Adrenal gland (tissue), 12 donors: Measurements from ENCODE around the gene NOL9. TPM values are rescaled to one million over a fixed set of nuclear protein-coding genes. Genes with fewer than 3 reads are reported as not detected.

Source experiments
- DNase-seq, 7 donors: peaks; one replicate each; pipeline ENCODE4 v3.0.0-alpha.2; 2019 to 2020
- H3K27ac ChIP-seq, 5 donors: fragments of 200-600 bp; sonication (generic) in 4 of 5; 1 replicate in 3 of 5; 2 replicates in 2 of 5; pipeline versions ENCODE4 v1.5.1 to v1.8.0; 2016 to 2020; ENCODE audit warnings: mild to moderate bottlenecking in 1 of 5
- H3K27me3 ChIP-seq: fragments of 200-600 bp; 2 replicates; pipeline ENCODE4 v1.8.0; 2021
- H3K36me3 ChIP-seq, 2 donors: fragments of 200-600 bp; replicated peaks in 1 of 2; 1 replicate in 1 of 2; 2 replicates in 1 of 2; pipeline versions ENCODE4 v1.5.1 to v1.8.0; 2018 to 2022
- H3K4me1 ChIP-seq, 2 donors: fragments of 200-600 bp; replicated peaks in 1 of 2; 1 replicate in 1 of 2; 2 replicates in 1 of 2; pipeline versions ENCODE4 v1.5.1 to v1.8.0; 2018 to 2021
- H3K4me3 ChIP-seq, 4 donors: fragments of 200-600 bp; sonication (generic) in 3 of 4; one replicate each; pipeline ENCODE4 v1.5.1; 2016 to 2018
- H3K9me3 ChIP-seq, 3 donors: fragments of 200-600 bp; sonication (generic) in 1 of 3; replicated peaks in 1 of 3; 1 replicate in 2 of 3; 2 replicates in 1 of 3; pipeline versions ENCODE4 v1.5.1 to v1.8.0; 2016 to 2021
- POLR2A ChIP-seq, 2 donors: fragments of 450-650 bp; IDR thresholded peaks; one replicate each; pipeline ENCODE4 v1.6.1; 2017; ENCODE audit warnings: antibody characterized with exemption in 2 of 2, mild to moderate bottlenecking in 2 of 2, moderate library complexity in 1 of 2
- WGBS, 4 donors: extraction: QIAGEN DNeasy Blood & Tissue Kit in 2 of 4; methylation state at CpG; one replicate each; pipeline versions ENCODE4 v1.1.5 to v1.1.7; 2013 to 2017; 5-methylcytosine and 5-hydroxymethylcytosine counted together
- intact Hi-C, 2 donors: fragments of 100-400 bp; cut with DNase I; formaldehyde crosslinking; loops; one replicate each; pipeline versions ENCODE4 v1.14.1 to v1.15.0; 2022 to 2023
- polyA plus RNA-seq, 3 donors: library from polyadenylated mRNA; stranded (reverse); fragments of 200-250 nt in 2 of 3; fragments of 350-450 nt in 1 of 3; fragmentation: Illumina TruSeq in 1 of 3; extraction: RNeasy Lipid Tissue Mini Kit (QIAGEN cat#74804) in 1 of 3; gene quantifications; one replicate each; pipeline ENCODE4 v1.2.3, GENCODE V29; 2013 to 2014
- total RNA-seq, 9 donors: library from RNA; depleted of rRNA in 4 of 9; stranded (reverse); fragments of >200 nt in 4 of 9; fragments of 120-200 nt in 1 of 9; fragmentation: NEBNext Ultra II Directional in 1 of 9; extraction: Animal tissue kit (Norgen Biotek cat#: 25700) in 1 of 9; gene quantifications; one replicate each; pipeline versions ENCODE4 v1.1.0 to v1.2.4, GENCODE V29; 2013 to 2023
- TF ChIP-seq, protein P1 (sequence below), 6 experiments: fragments of 450-650 bp in 4 of 6; fragments of 200-600 bp in 2 of 6; sonication (generic) in 1 of 6; IDR thresholded peaks; 1 replicate in 5 of 6; 2 replicates in 1 of 6; pipeline versions ENCODE4 v1.5.1 to v1.8.0; 2016 to 2021; ENCODE audit warnings: antibody characterized with exemption in 6 of 6, mild to moderate bottlenecking in 2 of 6, moderate library complexity in 1 of 6
- donor health status: healthy with polysubstance abuse.
- donor health status: Bipolar disorder and iron deficiency.
- donor health status: DM: yes; HTN: yes; CAD: no.
- donor health status: DM: no; HTN: no; CAD: no.
- donor health status: DM: no; HTN: no; CAD: no.
- donor health status: DM: yes; HTN: yes; CAD: no.

The NOL9 gene
- total and polyA plus RNA-seq, 12 donors: 5.9 to 39.7 (median 19.7) TPM

DNA sequence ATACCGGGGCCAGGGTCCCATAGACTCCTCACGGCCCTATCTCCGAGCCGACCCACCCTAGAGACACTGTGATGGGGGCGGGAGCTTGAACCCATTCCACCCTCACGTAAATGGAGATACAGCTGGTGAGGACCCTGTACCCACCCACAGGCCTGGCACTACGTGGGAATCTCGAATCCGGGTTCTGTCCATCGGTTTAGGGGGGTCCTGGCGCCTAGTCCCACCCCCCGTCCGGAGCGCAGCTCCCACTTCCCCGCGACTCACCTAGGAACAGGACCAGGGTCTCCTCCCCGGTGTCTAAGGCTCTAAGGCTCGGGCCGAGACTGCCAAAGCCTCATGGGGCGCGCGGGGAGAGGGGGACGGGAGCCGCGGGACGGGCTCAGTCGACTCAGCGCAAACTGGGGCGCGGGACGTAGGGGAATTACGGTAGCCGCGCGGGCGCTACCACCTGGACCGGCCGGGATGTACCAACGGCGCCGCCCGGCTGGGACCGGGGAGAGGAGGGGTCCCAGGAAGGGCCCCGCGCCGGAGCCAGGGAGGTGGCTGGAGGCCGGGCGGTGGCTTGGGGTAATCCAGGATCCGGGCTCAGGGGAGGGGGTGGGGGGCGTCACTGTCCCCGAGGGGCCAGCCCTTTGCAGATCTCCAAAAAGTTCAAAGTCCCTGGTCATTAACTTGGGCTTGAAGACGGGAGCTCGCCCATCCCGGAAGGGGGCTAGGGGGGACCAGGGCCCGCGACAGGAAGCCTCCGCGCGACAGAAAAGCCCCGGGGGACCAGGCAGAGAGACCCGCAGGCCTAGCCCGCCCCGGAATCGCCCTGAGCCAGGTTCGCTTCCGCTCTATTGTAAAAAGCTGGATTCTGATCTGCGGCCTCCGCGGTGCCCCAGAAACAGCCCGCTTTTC lies 63.9 kb downstream of the NOL9 start:
- Histone ChIP-seq H3K4me1 (peaks cover 16 to 45% of the 10 kb centered on the region in 2 donors), H3K4me3 (peak overlapping the region; percentile 10 to 86 (median 67)), H3K27me3 (no peaks in the 10 kb centered on the region), H3K9me3 (no peaks in the 10 kb centered on the region), H3K27ac (peak overlapping the region in 4 of 5 donors; percentile 56 to 81 (median 76)), H3K36me3 (no peaks in the 10 kb centered on the region)
- peak; percentile 55 to 78 (median 75) for DNase-seq
- 1 to 2% (median 2%) methylated on average over 19 to 70 of the region's 70 CpGs for WGBS, 4 donors
- intact Hi-C loops: no loop called here
- TF ChIP-seq, protein P1, sequence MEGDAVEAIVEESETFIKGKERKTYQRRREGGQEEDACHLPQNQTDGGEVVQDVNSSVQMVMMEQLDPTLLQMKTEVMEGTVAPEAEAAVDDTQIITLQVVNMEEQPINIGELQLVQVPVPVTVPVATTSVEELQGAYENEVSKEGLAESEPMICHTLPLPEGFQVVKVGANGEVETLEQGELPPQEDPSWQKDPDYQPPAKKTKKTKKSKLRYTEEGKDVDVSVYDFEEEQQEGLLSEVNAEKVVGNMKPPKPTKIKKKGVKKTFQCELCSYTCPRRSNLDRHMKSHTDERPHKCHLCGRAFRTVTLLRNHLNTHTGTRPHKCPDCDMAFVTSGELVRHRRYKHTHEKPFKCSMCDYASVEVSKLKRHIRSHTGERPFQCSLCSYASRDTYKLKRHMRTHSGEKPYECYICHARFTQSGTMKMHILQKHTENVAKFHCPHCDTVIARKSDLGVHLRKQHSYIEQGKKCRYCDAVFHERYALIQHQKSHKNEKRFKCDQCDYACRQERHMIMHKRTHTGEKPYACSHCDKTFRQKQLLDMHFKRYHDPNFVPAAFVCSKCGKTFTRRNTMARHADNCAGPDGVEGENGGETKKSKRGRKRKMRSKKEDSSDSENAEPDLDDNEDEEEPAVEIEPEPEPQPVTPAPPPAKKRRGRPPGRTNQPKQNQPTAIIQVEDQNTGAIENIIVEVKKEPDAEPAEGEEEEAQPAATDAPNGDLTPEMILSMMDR (IDR thresholded peaks at IDR 0.05): peak in 1 of 6 experiments; percentile 17
- peak in 1 of 2 donors; percentile 22 for TF ChIP-seq POLR2A (IDR thresholded peaks at IDR 0.05)

DNA sequence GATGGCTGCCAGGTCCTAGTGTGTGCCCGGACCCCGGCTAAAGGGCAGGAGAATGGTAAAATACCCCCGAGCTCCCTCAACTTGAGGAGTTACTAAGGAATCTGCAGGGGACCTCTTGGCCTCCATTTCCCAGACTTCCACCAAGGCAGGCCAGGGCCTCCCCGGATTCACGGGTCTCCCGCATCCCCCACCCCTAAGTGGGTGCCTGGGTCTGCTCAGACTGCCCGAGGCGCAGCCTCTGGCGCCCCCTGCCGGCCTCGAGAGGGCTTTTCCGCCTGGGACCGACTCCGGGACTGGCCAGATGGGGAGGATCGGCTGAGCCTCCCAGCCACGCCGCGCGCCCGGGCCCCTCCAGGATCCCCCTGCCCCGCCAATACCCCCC lies 64.5 kb downstream of the NOL9 start:
- Histone ChIP-seq H3K9me3 (no peaks in the 10 kb centered on the region), H3K36me3 (no peaks in the 10 kb centered on the region), H3K4me3 (peak overlapping the region in 3 of 4 donors; percentile 10 to 86 (median 64)), H3K27me3 (no peaks in the 10 kb centered on the region), H3K27ac (no peak overlapping the region), H3K4me1 (peaks cover 16 to 48% of the 10 kb centered on the region in 2 donors)
- no peak for TF ChIP-seq POLR2A (IDR thresholded peaks at IDR 0.05)
- TF ChIP-seq, protein P1 (IDR thresholded peaks at IDR 0.05): peak; percentile 62 to 95 (median 82)
- WGBS, 4 donors: 12 to 25% (median 14%) methylated on average over 6 to 21 of the region's 21 CpGs
- intact Hi-C loops: loop anchor here (5.0 to 10.0 kb wide), 2 partner anchors 63 to 155 kb away; partner anchors contain the start of gene NOL9 (in 1 of the 2)
- peak; percentile 65 to 84 (median 75) for DNase-seq

DNA sequence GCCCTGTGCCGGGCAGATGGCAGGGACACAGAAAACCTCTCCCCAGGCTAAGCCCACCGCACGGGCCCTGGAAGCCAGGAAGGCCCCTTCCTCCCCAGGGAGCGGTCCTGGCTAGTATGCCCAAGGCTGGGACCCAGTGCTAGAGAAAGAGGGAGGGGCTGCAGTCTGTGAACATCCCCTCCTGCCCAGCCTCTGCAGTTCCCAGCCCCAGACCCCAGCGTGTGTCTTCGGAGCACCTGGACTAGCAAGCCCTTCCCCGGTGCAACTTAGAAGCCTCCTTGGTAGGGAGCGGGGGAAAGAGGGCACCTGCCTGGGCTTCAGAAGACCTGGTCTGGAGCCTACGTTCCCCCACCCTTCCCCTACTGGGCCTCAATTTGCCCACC lies 64.9 kb downstream of the NOL9 start:
- Histone ChIP-seq H3K27ac (no peak overlapping the region), H3K4me3 (no peak overlapping the region), H3K9me3 (no peaks in the 10 kb centered on the region), H3K4me1 (peaks cover 16 to 48% of the 10 kb centered on the region in 2 donors), H3K36me3 (no peaks in the 10 kb centered on the region), H3K27me3 (no peaks in the 10 kb centered on the region)
- 62 to 84% (median 77%) methylated on average over 5 to 9 of the region's 9 CpGs for WGBS, 4 donors
- intact Hi-C loops: loop anchor here (5.0 to 10.0 kb wide), 2 partner anchors 63 to 155 kb away; partner anchors contain the start of gene NOL9 (in 1 of the 2)
- TF ChIP-seq, protein P1 (IDR thresholded peaks at IDR 0.05): no peak
- TF ChIP-seq POLR2A (IDR thresholded peaks at IDR 0.05): no peak
- no peak for DNase-seq

DNA sequence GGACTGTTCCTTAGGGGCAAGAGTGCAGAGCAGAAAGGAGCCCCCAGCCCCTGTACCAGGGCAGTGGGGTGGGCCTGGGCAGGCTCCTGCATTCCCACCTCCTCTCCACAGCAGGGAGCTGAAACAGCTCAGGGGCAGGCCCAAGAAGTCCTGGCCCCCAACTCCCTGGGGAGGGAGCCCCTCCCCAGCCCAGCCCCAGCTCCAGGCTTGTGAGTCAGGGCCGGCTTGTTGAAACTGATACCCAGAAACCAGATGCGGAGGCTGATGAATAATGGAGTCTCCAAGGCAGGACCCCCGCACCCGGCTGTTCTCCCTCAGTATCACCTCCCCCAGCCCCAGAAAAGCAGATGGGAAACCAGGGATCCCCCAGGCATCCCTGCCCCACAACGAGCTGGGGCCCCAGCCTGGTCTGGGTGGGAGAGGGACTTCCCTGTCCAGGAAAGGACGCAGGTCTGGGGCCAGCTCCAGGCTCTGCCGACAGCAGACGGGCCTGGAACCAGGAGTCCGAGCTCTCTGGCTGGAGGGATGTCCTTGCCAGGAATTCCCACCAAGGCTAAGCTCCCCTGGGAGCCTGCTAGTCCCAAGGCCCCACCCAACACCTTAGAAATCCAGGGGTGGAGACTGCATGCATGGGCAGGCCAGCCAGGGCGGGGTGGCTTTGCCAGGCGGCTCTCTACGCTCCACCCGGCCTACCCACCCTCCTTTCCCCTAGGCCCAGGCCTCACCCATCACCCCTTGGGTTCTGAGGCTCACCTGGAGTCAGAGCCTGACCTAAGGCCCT lies 65.5 kb downstream of the NOL9 start:
- Histone ChIP-seq H3K27me3 (no peaks in the 10 kb centered on the region), H3K4me3 (no peak overlapping the region), H3K27ac (no peak overlapping the region), H3K36me3 (no peaks in the 10 kb centered on the region), H3K9me3 (no peaks in the 10 kb centered on the region), H3K4me1 (peaks cover 16 to 48% of the 10 kb centered on the region in 2 donors)
- intact Hi-C loops: loop anchor here (5.0 to 10.0 kb wide), 2 partner anchors 64 to 156 kb away; partner anchors contain the start of gene NOL9 (in 1 of the 2)
- TF ChIP-seq, protein P1 (IDR thresholded peaks at IDR 0.05): no peak
- no peak for TF ChIP-seq POLR2A (IDR thresholded peaks at IDR 0.05)
- 64 to 85% (median 80%) methylated on average over 7 to 13 of the region's 13 CpGs for WGBS, 4 donors
- no peak for DNase-seq
